SJCRH30 (cell line): Measurements from ENCODE around the gene NOM1. TPM values are rescaled to one million over a fixed set of nuclear protein-coding genes. Genes with fewer than 3 reads are reported as not detected.

Experiments used
- DNase-seq, 2 experiments: peaks; one replicate each; pipeline ENCODE4 v3.0.0-alpha.2; 2015 to 2020
- H3K27ac ChIP-seq: fragments of 250-450 bp; sonication (Bioruptor Pico); 2 replicates; pipeline ENCODE4 v1.5.1; 2020; ENCODE audit warnings: mild to moderate bottlenecking, moderate library complexity
- H3K27me3 ChIP-seq: fragments of 250-450 bp; sonication (Bioruptor Pico); 2 replicates; pipeline ENCODE4 v1.5.1; 2020; ENCODE audit warnings: mild to moderate bottlenecking, moderate library complexity
- H3K36me3 ChIP-seq: fragments of 250-450 bp; sonication (Bioruptor Pico); 2 replicates; pipeline ENCODE4 v1.5.1; 2020; ENCODE audit warnings: mild to moderate bottlenecking, moderate library complexity
- H3K4me1 ChIP-seq: fragments of 250-450 bp; sonication (Bioruptor Pico); 2 replicates; pipeline ENCODE4 v1.5.1; 2020; ENCODE audit warnings: mild to moderate bottlenecking, moderate library complexity
- H3K4me3 ChIP-seq: fragments of 250-450 bp; sonication (Bioruptor Pico); 2 replicates; pipeline ENCODE4 v1.5.1; 2020; ENCODE audit warnings: mild to moderate bottlenecking, moderate library complexity
- H3K9me3 ChIP-seq: fragments of 250-450 bp; sonication (Bioruptor Pico); replicated peaks from 2 replicates; pipeline ENCODE4 v1.5.1; 2020; ENCODE audit warnings: mild to moderate bottlenecking, moderate library complexity
- total RNA-seq: library from RNA; depleted of rRNA; stranded (reverse); fragments of >200 nt; shearing (Covaris generic); gene quantifications from 2 replicates; pipeline ENCODE4 v1.2.3, GENCODE V29; 2014; rRNA removed

The NOM1 gene
- total RNA-seq, 1 experiment from 2014 or later = 29.9 TPM

- Histone ChIP-seq H3K4me1 (peaks cover 9% of the 10 kb centered on the region), H3K36me3 (no peaks in the 10 kb centered on the region), H3K27me3 (peaks cover 32% of the 10 kb centered on the region), H3K4me3 (no peak overlapping the region), H3K27ac (no peak overlapping the region), H3K9me3 (no peaks in the 10 kb centered on the region)
- DNase-seq = no peak
Observed at GRCh38 chr7:157020514-157021070, 71.1 kb downstream of the NOM1 start.

GRCh38 chr7:157021071-157021870 is 71.8 kb downstream of the NOM1 start:
- no peak overlapping the region for H3K4me3 ChIP-seq
- H3K27ac ChIP-seq = no peak overlapping the region
- H3K4me1 ChIP-seq = peaks cover 8% of the 10 kb centered on the region
- no peak for DNase-seq
- H3K27me3 ChIP-seq = peaks cover 32% of the 10 kb centered on the region
- no peaks in the 10 kb centered on the region for H3K36me3 ChIP-seq
- H3K9me3 ChIP-seq = no peaks in the 10 kb centered on the region

GRCh38 chr7:157021871-157022680 is 72.6 kb downstream of the NOM1 start:
- H3K9me3 ChIP-seq = no peaks in the 10 kb centered on the region
- peaks cover 27% of the 10 kb centered on the region for H3K27me3 ChIP-seq
- no peak overlapping the region for H3K27ac ChIP-seq
- H3K4me1 ChIP-seq = no peaks in the 10 kb centered on the region
- peak in 1 of 2 experiments; percentile 18 for DNase-seq
- no peaks in the 10 kb centered on the region for H3K36me3 ChIP-seq
- H3K4me3 ChIP-seq = no peak overlapping the region

Other genes with a start within 250 kb of the NOM1 start
- gene LMBR1, start 56.5 kb upstream of the NOM1 start, total RNA-seq = 66.2 and 80.8 TPM in 2 replicates
- 3.7 and 4.4 TPM in 2 replicates for gene MNX1, start 61.0 kb downstream of the NOM1 start, total RNA-seq
- 122 and 128 TPM in 2 replicates for gene UBE3C, start 189.2 kb downstream of the NOM1 start, total RNA-seq